GM19023 (cell line): ENCODE results near the gene TTC39B.

Experiments
- ATAC-seq: cut with Tn5 transposase; IDR thresholded peaks from one replicate; pipeline ENCODE4 v1.9.1; 2021; ENCODE audit warnings: mild to moderate bottlenecking, moderate library complexity; ENCODE audit not compliant: unreplicated experiment

The TTC39B gene

DNA sequence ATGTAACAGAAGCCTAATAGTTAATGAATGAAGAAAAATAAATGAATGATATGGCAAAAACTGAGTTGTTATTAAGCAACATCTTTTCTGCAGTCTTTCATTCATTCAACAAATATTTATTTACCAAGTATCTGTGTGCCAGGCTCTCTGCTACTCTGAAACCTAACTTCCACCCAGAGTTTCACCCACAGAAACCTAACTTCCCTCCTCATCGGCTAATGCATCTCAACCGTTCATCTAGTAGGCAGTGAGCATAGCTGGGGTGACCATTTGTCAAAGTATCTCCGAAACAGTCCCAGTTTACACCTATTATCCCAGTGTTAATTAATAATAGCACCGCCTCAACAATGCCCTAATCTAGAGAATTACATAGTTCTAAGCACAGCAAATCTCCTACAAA is 1.5 kb downstream of the TTC39B start:
- ATAC-seq = no peak

DNA sequence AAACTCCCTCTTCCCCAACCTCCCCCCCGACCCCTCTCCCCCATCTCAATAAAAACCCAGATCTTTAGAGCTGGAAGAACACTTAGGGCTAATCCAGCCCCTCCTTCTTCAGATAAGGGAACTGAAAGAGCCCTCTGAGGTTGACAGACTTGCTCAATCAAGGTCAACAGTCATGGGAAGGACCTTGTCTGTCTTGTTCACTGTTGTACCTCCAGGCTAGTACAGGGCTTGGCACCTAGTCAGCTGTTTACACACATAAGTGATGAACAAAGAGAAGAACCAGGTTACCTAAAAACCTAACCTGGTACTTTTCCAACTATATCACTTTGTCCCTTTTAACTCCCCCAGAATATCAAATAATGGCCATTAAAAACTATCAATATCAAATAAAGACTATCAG is 2.4 kb downstream of the TTC39B start:
- ATAC-seq = no peak

DNA sequence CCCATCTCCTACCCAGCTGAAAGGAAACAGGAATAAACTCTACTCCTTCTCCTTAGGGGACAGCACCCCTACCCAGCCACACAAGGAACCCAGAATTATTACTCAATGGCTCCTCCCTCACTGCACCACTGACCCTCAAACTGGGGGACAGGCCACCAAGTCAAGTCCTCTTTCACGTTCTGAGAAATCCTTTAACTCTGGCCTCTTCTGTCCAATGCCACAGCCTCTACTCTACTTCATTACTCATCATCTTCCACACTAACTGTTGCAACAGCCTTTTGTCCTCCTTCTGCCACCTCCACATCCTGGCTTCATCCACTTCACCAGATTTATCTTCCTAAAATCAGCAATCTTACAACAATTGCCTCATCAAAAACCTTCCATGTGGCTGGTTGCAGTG is 6.8 kb downstream of the TTC39B start:
- ATAC-seq = no peak

DNA sequence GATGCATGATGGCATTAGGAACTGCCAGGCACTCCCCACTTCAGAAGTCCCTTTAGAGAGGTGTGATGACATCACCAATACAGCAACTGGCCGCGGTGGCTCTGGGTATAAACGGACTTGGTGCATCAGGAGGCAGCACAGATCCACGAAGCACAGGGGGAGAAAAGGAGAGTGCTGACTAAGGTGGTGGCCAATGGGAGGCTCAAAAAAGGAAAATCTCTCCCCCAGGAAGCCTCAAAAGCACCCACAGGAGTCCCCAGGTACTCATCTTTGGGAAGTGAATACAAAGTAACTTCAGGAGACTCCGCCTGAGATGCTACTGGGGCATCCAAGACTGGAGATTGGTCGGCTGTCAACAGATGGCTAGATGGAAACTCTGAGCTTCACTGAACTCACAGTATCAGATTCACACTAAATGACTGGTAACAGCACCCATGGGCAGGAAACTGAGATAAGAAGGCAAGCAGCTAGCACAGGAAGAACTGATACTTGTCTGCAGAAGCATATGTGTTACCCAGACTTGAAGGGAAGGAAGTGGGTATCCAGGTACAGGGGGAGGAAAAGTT is 7.6 kb downstream of the TTC39B start:
- ATAC-seq = peak; percentile 72

DNA sequence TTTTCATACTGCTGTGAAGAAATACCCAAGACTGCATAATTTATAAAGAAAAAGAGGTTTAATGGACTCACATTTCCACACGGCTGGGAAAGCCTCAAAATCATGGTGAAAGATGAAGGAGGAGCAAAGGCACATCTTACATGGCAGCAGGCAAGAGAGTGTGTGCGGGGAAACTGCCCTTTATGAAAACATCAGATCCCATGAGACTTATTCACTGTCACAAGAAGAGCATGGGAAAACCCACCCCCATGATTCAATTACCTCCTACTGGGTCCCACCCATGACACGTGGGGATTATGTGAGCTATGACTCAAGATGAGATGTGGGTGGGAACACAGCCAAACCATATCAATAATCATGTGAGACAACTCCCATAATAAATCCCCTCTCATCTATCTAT is 8.7 kb downstream of the TTC39B start:
- ATAC-seq = no peak

DNA sequence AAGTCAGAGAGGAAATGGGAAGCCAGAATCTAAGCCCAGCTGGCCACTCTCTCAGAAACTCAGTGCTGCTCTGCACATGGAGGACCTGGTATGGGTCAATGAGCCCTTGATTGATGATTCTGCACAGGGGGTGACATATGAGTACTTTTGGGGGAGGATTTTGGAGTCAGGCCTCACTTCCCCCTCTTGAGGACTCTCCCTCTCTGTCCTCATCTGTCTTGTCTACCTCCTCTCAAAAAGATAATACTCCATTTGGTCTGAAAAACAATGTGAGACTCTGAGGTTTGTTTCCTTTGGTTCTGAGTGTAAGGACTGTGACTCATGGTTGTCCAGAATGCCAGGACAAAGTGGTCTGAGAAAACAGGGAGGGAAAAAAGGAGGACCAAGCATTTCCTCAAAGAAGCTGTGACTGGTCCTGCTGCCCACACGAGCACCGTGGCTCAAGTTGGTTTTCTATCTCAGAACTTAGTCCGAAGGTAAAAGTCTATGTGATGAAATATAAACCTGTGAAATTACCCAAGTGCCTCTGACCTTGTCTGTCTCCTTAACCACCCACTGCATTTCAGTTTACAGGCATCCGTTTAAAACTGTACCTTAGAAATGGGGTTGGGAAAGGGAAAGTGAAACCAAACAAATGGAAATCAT is 11.1 kb downstream of the TTC39B start:
- ATAC-seq = peak; percentile 36

DNA sequence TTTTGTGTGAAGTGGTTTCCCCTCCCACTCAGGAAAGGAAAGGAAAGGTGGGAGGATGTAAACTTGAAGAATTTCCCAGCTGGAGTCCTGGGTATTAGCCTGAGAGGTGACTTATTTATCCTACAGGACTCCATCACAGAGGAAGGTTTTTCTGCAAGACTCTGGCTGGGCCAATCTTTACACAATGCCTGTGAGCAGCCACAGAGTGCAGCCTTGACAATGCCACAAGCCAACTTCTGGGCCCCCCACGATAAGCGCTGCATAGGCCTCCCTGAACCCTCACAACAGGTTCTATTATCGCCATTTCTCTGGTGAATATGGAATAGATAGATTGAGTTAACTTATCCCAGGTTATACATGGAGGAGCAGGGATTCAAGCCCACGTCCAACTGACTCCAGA is 12.4 kb downstream of the TTC39B start:
- no peak for ATAC-seq

DNA sequence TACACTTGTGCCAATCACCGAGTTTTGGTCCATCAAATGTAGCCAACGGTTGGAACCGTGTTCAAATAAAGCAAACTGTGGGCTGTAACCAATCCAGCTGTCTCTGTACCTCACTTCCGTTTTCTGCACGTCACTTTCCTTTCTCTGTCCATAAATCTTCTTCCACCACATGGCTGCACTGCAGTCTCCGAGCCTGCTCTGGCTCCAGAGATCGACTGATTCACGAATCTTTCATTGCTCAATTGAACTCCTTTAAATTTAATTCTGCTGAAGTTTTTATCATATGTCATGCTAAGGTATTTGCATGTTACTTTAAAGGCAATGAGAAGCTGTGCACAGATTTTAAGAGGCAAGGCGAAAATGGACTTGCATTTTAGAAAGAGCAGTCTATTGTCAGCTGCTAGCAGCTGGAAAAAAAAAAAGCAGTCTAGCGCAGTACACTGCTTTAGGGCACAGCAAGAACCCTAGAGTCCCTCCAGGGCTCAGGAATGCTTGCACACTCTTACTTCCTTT is 13.2 kb downstream of the TTC39B start:
- no peak for ATAC-seq

DNA sequence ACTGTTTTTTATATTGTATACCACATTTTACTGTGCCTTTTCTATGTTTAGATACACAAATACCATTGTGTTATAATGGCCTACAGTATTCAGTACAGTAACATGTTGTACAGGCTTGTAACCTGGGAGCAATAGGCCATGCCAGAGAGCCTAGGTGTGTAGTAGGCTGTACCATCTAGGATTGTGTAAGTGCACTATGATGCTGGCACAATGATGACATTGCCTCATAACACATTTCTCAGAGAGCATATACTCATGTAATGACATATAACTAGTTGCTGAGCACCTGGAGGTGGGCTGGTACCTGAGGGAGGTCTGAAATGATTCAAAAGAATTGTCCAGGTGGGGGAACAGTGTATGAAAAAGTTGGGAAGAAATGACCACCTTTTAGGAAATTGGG is 13.9 kb downstream of the TTC39B start:
- no peak for ATAC-seq

DNA sequence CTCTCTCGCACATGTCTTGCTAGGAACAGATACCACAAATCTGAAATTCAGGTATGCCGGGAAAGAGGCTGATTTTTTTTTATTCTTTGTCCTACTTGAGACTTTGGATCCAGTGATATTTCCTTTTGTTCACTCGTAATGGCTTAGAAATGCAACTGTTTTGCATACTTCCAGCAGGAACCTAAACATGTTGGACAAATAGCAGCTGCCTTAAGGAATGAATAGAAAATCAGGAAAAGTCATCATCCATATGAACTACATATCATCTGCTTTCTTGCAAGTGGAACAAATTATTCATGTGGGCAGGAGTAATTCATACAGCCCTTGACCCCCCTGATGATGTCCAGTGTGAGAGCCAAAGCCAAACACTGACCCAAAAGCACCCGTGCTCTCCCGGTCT is 17.4 kb downstream of the TTC39B start:
- no peak for ATAC-seq

DNA sequence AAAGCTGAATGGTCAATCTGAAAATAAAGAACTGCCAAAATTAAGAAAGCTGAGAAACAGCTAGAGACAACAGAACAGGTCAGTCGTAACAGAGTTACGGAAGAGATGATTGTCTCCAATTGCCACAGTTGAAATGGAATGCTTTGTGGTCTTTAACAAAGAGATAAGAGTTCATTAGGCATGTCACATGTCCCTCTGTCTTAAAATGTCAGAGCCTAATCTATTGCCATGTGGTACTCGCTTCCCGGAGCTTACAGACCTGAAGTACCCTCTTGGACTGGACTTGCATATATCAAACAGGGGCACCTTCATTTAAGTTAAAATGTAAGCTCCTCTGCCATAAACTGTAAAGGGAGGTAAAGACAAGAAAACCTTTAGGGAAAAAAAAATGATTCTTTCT is 19.7 kb downstream of the TTC39B start:
- no peak for ATAC-seq

DNA sequence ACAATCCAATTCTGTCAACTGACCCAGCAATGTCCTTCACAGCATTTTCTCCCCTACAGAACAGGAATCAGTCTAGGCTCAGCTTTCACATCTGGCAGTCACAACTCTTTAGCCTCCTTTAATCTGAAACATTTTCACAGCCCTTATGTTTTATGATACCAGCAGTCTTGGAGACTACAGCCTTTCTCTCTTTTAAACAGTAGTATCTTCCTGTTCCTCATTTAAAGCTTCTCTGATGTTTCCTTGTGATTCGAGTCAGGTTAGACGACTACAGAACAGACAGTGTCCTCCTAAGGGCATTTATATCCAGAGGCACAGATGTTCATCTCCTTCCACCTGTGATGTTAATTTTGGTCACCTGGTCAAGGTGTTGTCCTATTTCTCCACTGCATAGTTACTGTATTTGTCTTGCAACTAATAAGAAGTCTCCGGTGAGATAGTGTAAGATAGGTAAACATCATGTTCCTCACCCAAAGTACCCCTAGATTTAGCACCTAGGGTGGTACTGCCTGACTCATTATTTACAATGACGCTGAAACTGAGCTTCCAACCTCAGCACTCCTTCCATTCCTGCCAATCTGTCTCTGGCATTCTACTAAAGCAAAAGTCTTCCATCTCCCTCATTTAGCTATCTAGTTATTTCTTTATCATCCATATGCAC is 20.7 kb downstream of the TTC39B start:
- ATAC-seq = no peak

DNA sequence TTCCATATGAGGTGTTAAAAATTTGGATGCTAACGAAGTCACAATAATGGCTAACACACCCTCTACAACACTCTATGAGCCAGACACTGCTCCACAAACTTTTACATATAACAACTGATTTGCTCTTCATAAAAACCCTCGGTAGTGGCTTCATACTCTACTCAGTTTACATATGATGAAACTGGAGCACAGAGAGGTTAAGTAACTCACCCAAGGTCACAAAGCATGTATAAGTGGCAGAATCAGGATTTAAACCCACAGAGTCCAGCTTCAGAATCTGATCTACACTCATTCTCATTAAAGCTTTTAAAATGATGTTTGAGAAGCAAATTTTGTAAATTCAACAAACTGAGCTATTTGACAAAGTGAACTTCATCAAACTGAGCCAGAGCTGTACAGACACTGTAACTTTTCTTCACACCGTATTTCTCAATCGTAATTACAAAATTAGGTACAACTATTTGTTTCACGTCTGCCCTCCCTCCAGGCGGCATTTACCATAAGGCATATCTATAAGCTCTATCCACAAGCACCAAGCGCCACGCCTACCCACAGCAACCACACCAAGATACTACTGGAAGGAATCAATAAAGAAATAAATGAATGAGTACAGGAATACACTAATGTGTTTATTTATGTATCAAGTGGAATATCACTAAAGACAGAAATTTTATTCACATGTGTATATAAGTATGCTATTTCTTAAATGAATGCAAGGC is 24.3 kb downstream of the TTC39B start:
- no peak for ATAC-seq

DNA sequence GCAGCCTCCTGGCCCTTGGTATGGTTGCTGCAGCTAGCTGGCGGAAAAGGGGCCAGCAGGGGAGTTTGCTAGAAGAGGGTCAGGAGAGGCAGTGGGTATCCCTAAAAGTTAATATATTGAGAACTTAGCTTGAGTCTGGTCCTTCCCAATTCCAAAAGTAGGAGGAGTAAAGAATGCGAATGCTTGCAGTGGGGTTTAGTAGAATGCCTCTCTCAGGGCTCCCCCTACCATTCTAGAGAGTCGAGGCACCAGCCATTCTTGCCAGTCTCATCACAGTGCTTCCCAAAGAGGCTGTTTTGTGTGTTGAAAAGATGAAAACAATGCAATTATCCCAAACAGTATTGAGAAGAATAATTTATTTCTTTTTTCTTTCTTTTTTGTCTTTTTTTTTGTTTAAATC is 26.4 kb downstream of the TTC39B start:
- ATAC-seq = no peak

DNA sequence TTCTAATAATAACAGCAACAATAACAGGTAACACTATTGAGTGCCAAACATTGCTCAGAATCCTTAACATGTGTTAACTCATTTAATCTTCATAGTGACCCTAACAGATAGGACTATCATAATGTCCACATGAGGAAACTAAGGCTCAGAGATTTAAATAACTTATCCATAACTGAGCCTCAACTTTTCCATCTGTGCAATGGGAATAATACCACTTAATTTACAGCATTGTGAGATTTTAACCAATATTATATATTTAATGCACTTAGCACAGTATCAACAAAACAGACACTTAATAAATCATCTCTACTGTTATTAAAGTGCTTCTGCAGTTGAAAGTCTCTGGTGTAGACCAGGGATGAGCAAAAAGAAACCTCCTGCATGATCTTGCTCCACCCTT is 28.2 kb downstream of the TTC39B start:
- no peak for ATAC-seq

DNA sequence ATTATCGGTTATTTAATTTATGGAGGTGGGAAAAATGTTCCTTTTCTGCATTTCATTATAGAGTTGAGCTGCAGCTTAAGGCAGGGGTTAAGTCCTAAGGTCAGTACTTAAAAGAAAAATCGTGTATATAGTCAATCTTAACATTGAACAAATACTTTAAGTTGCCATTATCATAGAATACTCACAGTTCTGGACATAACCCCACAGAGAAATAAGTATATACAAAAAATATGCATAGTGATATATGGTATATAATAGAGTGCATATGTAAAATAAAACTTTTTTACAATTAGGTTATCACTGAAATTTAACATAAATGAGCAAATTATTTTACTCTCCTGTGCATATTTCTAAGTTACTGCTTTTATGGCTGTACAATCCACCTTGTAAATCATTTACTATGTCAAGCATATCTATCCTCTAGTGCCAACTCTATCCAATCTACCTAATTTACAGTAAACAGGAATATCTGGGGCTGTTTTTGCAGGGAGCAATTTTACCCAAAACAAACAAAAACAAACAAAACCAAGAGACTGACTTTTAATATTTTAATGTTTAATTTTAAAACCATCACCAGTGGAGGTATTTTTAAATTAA is 28.8 kb downstream of the TTC39B start:
- ATAC-seq = no peak

DNA sequence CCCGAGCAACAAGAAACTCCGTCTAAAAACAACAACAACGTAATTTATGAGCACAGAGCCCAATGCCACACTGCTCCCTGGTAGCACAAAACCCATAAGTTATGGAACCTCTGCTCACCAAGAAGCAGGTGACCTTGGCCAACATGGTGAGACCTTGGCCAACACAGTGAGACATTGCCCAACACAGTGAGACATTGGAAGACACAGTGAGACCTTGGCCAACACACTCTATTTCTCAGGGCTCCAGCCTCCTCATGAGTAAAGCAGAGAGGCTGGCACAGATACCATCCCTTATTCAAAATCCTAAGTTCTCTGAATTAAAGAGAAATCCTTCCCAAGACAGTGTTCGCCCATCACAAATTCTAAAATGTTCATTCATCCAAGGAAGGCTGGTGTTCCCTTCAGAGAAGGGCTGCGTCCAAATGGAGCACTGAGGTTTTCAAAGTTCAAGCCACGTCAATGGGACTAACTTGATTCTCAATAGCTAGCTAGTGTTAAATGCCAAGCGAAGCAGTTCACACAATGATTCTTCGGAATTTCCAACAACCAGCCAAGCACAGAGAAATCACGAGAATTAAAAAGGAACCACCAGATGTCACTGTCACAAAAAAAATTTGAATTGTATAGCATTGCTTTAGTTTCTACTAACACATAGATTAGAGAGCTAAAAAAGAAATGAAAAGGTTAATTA is 29.5 kb downstream of the TTC39B start:
- no peak for ATAC-seq

DNA sequence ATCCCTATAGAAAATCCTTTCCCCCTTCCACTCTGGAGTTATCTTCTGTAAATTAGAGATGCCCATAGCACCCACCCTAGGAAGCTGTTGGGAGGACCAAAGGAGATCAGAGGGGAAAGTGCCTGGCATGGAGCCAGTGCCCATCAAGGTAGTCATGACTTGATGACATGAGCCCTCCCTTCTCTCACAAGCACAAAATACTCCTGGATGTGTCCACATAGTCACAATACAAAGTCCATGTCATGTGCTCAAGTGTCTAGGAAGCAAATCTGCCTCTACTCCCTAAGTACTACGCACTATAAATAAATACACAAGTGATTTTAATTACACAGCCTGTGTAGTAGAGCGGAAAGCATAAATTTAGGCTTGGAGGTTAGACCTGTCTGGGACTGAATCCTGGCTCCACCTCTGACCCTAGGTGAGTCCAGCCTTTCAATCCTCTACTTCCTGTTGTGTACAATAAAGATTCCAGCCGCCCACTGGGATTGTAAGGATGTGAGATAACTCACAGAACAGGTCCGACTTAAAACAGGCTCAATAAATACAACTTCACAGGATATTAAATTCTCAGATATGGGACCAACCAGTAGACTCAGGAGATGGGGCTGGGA is 30.6 kb downstream of the TTC39B start:
- ATAC-seq = no peak

DNA sequence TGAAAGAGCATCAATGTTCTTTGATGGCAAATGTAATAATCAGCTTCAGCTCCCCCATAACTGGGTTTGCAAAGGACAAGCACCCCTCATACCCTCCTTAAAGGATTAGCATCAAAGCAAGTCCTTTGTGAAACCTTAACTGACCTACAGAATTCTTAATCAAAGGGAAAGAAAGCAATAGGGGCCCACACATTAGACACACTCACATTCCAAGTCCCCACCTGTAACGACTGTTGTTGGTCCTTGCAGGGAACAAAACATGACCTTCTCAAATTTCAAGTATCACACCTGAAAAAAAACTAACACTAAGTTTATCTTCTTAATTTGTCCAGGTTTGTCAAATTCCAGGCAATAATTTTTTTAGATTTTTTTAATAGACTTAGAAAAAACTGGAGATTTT is 32.6 kb downstream of the TTC39B start:
- ATAC-seq = no peak

DNA sequence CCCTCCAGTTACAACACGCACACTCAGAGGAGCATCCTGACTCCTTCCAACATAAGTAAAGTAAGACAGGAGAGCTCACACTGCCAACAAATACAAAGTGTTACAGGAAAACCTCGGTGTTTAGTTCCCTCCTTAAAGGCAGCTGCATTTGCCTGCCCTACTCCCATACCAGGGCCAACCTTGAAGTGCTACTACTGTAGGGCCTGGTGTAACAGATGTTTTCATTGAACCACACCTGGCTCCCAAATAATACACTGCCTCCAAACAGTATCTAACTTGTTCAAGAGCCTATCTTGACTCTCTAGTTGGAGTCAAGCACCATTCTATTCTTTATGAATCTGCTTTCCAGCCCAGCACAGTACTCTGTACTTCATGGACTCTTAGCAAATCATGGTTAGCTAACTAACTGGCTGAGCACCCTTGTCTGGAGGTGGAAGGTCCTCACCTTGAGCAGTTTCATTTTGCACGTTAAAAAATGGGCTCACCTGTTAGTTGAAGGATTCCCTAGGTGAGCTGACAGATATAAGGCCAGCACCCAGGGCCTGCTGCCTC is 34.6 kb downstream of the TTC39B start:
- ATAC-seq = no peak
